Ectodermal cell (in vitro differentiated cells): ENCODE data around the gene NHLRC1.
"Not testable (repeated sequence)": the region's sequence is repeated elsewhere in the genome, so short reads cannot be mapped to it uniquely, and the experiment has no call there.

Experiments
- H3K27ac ChIP-seq: 2 replicates; pipeline ENCODE4 v1.7.0; 2013; ENCODE audit warnings: mild to moderate bottlenecking, low read depth, low read length; ENCODE audit not compliant: insufficient read depth, poor library complexity, severe bottlenecking
- H3K27me3 ChIP-seq: 2 replicates; pipeline ENCODE4 v1.7.0; 2013; ENCODE audit warnings: mild to moderate bottlenecking, low read length; ENCODE audit not compliant: insufficient read depth, control insufficient read depth, poor library complexity, severe bottlenecking
- H3K36me3 ChIP-seq: one replicate; pipeline ENCODE4 v1.7.0; 2013; ENCODE audit warnings: low read length; ENCODE audit not compliant: control insufficient read depth, insufficient read depth
- H3K4me1 ChIP-seq: one replicate; pipeline ENCODE4 v1.7.0; 2013; ENCODE audit warnings: low read length; ENCODE audit not compliant: control insufficient read depth, insufficient read depth
- H3K4me3 ChIP-seq: 2 replicates; pipeline ENCODE4 v1.7.0; 2013; ENCODE audit warnings: low read depth, low read length, control low read depth; ENCODE audit not compliant: insufficient read depth
- H3K9me3 ChIP-seq: 2 replicates; pipeline ENCODE4 v1.7.0; 2013; ENCODE audit warnings: mild to moderate bottlenecking, low read length, moderate library complexity; ENCODE audit not compliant: control insufficient read depth
- WGBS, 2 experiments: methylation state at CpG; one replicate each; pipeline ENCODE4 v1.1.7; 2013; ENCODE audit warnings: missing lambda C conversion rate in 2 of 2; 5-methylcytosine and 5-hydroxymethylcytosine counted together

NHLRC1 gene

DNA sequence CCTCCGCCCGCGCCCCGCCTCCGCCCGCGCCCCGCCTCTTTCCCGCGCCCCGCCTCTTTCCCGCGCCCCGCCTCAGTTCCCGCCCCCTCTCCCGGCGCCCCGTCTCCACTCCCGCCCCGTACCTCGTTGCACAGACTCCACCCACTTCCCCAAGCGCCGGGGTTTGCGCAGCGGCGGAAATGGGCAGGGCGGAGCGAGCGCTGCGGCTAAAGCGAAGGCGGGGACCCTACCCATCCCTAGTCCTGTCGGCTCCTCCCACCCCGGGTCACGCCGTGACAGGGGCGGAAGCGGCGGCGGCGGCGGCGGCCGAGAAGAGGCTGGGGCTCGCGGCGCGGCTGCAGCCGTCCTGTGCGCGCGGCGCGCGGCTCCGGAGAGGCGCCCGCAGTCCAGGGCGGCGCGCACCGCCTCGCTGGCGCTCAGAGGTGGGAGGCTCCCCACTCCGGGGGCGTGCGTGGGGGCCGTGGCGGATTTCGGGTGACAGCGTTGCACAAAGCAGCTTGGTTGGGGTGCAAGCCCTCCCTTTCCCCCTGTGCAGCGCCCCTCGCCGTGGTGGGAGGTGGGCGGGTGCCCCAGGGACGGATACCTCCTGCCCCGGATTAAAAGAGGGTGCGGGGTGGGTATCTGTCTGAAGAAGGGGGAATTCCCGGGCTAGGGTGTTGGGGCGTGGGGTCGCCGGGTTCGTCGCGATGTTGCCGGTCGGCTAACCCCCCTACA lies 32.8 kb upstream of the NHLRC1 start, which contains the start of gene KDM1B:
Gene KDM1B, plus strand, starts transcription at position 273 of the 714 bp plus-strand sequence. CDS start 4,474 bp downstream, outside the sequence.
- Histone ChIP-seq H3K27me3 (no peaks in the 10 kb centered on the region), H3K9me3 (no peaks in the 10 kb centered on the region), H3K4me3 (peak within 1 kb of the TSS; percentile 97), H3K36me3 (peaks cover 8% of the 10 kb centered on the region), H3K4me1 (no peaks in the 10 kb centered on the region), H3K27ac (no peak within 1 kb of the TSS)
- WGBS, 2 experiments: 0% methylated on average over 83 to 87 of the region's 87 CpGs

DNA sequence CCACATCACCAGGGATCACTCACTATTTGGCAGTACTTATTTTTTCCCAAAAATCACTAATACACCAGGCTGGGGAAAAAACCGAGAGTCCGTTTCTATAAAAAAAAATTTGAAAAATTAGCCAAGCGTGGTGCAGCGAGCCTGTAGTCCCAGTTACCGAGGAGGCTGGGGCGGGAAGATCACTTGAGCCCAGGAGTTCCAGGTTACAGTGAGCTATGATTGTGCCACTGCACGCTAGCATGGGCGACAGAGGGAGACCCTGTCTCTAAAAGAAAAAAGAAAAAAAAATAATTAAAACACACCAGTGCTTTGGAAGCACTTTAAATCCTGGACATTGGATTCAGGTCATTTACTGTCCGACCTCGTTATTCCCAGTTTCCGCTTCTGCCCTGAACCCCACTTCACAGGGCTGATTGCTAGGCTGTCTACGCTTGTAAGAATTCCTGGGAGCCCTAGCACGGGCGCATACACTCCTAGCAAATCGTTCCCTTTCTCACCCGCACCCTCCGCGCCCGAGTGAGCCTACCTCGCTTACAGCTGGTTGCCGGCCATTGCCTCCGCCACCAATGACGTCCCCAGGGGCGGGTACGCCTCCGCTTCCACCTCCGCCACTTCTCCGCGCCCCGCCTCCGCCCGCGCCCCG lies 32.2 kb upstream of the NHLRC1 start, which contains the start of gene TPMT:
Gene TPMT, minus strand, starts transcription at position 571 of the 643 bp plus-strand sequence. CDS start 5,950 bp downstream, outside the sequence.
- Histone ChIP-seq H3K9me3 (no peaks in the 10 kb centered on the region), H3K27me3 (no peaks in the 10 kb centered on the region), H3K4me1 (no peaks in the 10 kb centered on the region), H3K27ac (no peak within 1 kb of the TSS), H3K36me3 (peaks cover under 1% of the 10 kb centered on the region), H3K4me3 (peak within 1 kb of the TSS; percentile 97)
- 0% methylated on average over 33 to 34 of the region's 34 CpGs for WGBS, 2 experiments

DNA sequence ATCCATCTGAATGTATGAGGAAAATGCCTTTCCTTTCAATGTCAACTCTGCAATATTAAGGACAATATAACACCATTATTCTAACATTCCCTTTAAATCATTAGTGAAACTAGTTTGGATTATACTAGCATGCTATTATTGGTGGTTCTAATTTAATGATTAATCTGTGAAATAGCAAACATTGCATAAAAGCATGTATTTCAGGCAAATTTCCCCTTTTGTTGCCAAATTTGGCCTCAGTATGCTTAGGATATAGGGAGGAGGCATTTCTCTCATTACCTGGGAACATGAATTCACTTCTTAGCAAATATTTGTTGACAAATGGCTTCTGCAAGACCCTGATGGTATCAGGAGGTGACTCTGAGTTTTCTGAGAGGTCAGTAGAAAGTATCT lies 30.8 kb upstream of the NHLRC1 start:
- Histone ChIP-seq H3K4me3 (no peak overlapping the region), H3K36me3 (no peaks in the 10 kb centered on the region)

DNA sequence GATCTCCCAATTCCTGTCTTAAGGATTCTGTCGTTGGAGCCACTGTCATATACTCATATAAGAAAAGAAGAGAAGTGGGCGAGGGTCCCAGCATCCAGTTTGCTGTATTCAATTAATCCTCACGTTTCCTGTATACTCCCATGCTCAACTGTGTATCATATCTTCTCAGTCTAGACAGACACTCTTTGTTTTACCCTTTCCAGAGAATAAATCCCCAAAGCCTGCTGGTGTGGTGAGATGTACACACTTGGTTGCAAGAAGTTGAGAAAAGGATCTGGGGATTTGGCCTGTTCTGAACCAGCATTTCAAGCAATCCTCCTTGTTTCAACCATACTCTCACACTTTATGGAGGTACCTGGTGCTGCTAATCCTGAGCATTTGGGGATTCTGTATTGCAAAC lies 29.3 kb upstream of the NHLRC1 start:
- Histone ChIP-seq H3K27me3 (no peaks in the 10 kb centered on the region), H3K9me3 (no peaks in the 10 kb centered on the region), H3K36me3 (no peaks in the 10 kb centered on the region), H3K27ac (no peak overlapping the region), H3K4me1 (no peaks in the 10 kb centered on the region), H3K4me3 (no peak overlapping the region)
- WGBS, 2 experiments: 82 to 88% methylated on average over 3 of the region's 3 CpGs

More for the DNA sequence above, 30.8 kb upstream of the NHLRC1 start:
- Histone ChIP-seq H3K4me1 (no peaks in the 10 kb centered on the region), H3K9me3 (no peaks in the 10 kb centered on the region), H3K27me3 (no peaks in the 10 kb centered on the region), H3K27ac (no peak overlapping the region)

DNA sequence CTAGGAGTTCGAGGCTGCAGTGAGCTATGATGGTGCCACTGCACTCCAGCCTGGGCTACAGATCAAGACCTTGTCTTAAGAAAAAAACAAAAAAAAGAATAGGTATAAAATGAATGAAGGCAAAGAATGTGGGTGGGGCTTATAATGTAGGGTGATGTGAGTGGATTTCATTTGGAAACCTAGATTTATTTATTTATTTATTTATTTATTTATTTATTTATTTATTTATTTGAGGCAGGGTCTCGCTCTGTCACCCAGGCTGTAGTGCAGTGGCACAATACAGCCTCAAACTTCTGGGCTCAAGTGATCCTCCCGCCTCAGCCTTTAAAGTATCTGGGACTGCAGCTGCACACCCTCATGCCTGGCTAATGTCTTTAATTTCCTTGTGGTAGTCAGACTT lies 28.9 kb upstream of the NHLRC1 start:
- H3K9me3 ChIP-seq, H3K4me3 ChIP-seq, H3K27me3 ChIP-seq, H3K27ac ChIP-seq, H3K36me3 ChIP-seq, H3K4me1 ChIP-seq: not testable (repeated sequence)
- WGBS, 2 experiments: 95 to 99% methylated on average over 3 of the region's 3 CpGs

DNA sequence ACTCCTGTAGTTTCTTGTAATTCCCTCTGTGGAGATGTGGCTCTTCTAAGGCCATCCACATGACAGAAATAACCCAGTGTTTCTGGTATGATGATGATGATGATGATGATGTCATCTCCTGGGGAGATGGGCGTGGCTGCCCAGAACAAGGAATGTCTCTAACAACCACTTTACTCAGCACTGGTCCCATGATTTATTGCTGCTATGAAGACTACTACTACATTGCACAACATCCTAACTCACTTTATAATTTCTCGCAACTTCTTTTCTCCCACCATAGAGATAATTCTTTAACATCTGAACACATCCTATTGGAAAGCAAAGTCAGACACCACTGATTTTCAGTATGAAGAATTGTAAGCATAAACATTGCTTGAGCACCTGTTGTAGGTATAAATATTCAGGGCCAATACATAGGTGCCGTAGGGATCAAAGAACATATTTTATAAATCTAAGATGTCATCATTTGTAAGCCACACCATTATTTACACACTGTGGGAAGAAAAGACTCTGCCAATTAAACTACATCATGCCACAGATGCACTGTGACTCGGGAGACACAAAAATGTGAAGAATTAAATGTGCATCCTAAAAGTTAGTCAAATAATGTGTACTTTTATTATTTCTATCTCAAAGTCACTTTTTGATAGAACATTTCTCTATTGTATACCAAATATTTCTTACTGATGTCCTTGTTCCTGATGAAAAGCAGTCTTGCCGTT lies 26.0 kb upstream of the NHLRC1 start:
- Histone ChIP-seq H3K9me3 (no peaks in the 10 kb centered on the region), H3K36me3 (no peaks in the 10 kb centered on the region), H3K4me1 (no peaks in the 10 kb centered on the region), H3K4me3 (no peak overlapping the region), H3K27me3 (no peaks in the 10 kb centered on the region), H3K27ac (no peak overlapping the region)
- 90 to 95% methylated on average over 4 of the region's 5 CpGs for WGBS, 2 experiments

DNA sequence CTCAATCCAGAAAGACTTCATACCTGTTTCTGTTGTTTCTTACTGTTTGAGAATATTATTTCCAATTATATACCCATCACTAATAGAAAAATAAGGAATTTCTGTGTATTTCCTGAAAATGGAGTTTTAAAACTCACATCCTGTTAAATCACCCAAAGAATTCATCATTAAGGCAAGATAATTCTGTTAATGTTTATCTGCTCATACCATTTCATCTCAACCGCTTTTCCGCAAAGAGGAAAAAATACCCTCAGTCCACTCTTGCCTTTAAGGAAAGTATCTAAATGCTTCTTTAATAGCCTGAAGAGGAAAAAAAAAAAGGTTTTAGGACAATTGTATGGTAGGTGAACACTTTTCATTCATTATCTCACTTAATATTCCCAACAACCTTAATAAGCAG lies 25.1 kb upstream of the NHLRC1 start:
- no peak overlapping the region for H3K4me3 ChIP-seq
- no peaks in the 10 kb centered on the region for H3K36me3 ChIP-seq
- H3K4me1 ChIP-seq: no peaks in the 10 kb centered on the region
- no peak overlapping the region for H3K27ac ChIP-seq
- no peaks in the 10 kb centered on the region for H3K9me3 ChIP-seq
- H3K27me3 ChIP-seq: no peaks in the 10 kb centered on the region
- 85% methylated on average over 2 of the region's 2 CpGs; no CpG with 5 or more reads in 1 of the 2 experiments for WGBS, 2 experiments

DNA sequence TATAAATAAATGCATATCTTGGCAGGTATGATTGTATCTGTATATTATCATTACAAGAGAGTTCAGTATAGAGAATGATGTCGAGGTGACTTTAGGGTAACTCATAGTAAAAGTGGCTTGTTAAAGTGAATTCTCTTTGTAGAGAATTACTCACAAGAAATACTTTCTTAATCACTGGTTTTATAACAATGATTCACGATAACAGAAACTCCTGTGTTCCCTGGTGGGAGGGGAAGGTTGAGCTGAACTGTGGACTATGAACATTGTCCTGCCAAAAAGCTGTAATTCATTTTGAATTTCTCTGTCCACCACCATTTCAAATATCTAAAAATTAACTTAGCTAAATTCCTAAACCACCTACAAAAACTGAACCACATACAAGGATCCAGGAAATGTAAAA lies 24.7 kb upstream of the NHLRC1 start:
- no peaks in the 10 kb centered on the region for H3K9me3 ChIP-seq
- no peaks in the 10 kb centered on the region for H3K4me1 ChIP-seq
- 97 to 100% methylated on average over 2 of the region's 2 CpGs for WGBS, 2 experiments
- no peak overlapping the region for H3K27ac ChIP-seq
- H3K36me3 ChIP-seq: no peaks in the 10 kb centered on the region
- H3K27me3 ChIP-seq: no peaks in the 10 kb centered on the region
- H3K4me3 ChIP-seq: no peak overlapping the region

DNA sequence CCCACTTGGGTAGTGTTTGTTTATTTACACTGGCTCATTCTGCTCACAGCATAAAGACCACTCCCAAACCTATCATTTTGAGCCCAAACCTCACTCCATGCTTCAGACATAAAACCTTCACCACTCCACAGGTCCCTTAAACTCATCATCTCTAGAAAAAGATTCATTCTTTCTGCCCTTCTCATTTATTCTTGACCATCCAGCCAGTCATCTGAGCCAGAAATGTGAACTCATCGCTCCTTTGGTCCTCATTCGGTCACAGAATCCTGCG lies 20.0 kb upstream of the NHLRC1 start:
- H3K4me3 ChIP-seq: no peak overlapping the region
- 94 to 96% methylated on average over 3 of the region's 3 CpGs for WGBS, 2 experiments
- H3K27ac ChIP-seq: no peak overlapping the region
- H3K27me3 ChIP-seq: no peaks in the 10 kb centered on the region
- no peaks in the 10 kb centered on the region for H3K4me1 ChIP-seq
- H3K9me3 ChIP-seq: no peaks in the 10 kb centered on the region
- peaks cover 5% of the 10 kb centered on the region for H3K36me3 ChIP-seq

DNA sequence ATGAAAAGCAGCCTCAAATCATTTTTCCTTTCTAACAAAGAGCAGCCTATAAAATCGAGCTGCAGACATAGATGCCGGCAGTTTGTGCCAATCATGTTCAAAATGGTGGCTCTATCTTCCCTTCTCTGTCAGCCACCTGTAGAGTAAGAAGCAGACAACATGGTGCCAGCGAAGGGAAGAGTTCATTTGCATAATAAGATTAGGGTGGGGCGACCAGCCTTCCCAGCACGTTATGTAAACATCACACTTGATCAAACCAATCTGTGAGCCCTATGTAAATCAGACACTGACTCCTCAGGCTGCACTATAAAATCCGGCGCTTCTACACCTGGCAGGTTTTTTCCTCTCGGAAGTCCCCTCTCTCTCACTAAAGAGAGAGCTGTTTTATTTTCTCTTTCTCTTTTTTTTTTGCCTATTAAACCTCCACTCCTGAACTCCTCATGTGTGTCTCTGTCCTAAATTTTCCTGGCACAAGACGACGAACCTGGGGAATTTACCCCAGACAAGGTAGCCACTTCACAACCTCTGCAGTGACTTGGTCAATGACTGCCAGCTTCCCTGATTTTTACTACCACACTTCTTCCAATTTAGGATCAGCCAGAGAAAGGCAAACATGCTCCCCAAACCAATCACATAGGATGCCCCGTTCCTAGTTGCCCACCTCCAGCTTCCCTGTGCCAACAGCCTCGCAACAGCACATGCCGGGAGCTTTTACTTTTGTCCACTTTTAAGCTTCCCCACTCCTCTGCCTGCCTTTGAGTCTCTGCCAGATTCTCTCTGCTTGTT lies 19.5 kb upstream of the NHLRC1 start:
- H3K27ac ChIP-seq: no peak overlapping the region
- no peaks in the 10 kb centered on the region for H3K27me3 ChIP-seq
- H3K4me3 ChIP-seq: no peak overlapping the region
- no peaks in the 10 kb centered on the region for H3K4me1 ChIP-seq
- H3K36me3 ChIP-seq: peaks cover 5% of the 10 kb centered on the region
- no peaks in the 10 kb centered on the region for H3K9me3 ChIP-seq
- 79 to 81% methylated on average over 13 of the region's 13 CpGs for WGBS, 2 experiments
